ENCODE data around the gene PLPP2. TPM values are rescaled to one million over a fixed set of nuclear protein-coding genes. Genes with fewer than 3 reads are reported as not detected.

PLPP2 gene
- total and polyA plus RNA-seq, 2 of the 4 experiments (the other 2 are of a cell fraction), result 2.3 to 4.2 TPM

- no peak overlapping the region for H4K5ac ChIP-seq (ENCODE audit: low read depth, low read length)
- H3K4me3 ChIP-seq (ENCODE audit: insufficient read depth, low read depth, low read length), result no peak overlapping the region
- no peak overlapping the region for H3K18ac ChIP-seq (ENCODE audit: low read depth, low read length)
- H2AFZ ChIP-seq (replicated peaks; ENCODE audit: low read length, poor library complexity), result no peak overlapping the region
- POLR2A ChIA-PET (ENCODE audit: unreplicated experiment), result no interaction called here
- in situ Hi-C loops (cut with MboI; ENCODE audit: low sequenced_read_pairs), result no loop called here
- H3K4me2 ChIP-seq (ENCODE audit: low read depth, low read length), result no peak overlapping the region
- H3K36me3 ChIP-seq (ENCODE audit: control insufficient read depth, insufficient read depth, low read length), result no peaks in the 10 kb centered on the region
- no peak overlapping the region for H2AK9ac ChIP-seq (replicated peaks; ENCODE audit: low read depth, low read length, poor library complexity)
- CTCF ChIA-PET, result no interaction called here
- H3K9me1 ChIP-seq (ENCODE audit: insufficient read depth, low read length), result no peaks in the 10 kb centered on the region
- intact Hi-C loops (cut with micrococcal nuclease), result no loop called here
- no peak overlapping the region for H3K4ac ChIP-seq (ENCODE audit: low read depth, low read length)
- no TSS peak for BruUV-seq (replicated peaks)
- no peak overlapping the region for H2BK20ac ChIP-seq (ENCODE audit: low read depth, low read length)
- H2BK120ac ChIP-seq (ENCODE audit: low read depth, low read length), result no peak overlapping the region
- H4K8ac ChIP-seq (ENCODE audit: low read depth in 2 of 2, low read length in 2 of 2), result no peak overlapping the region
- H3K56ac ChIP-seq (ENCODE audit: extremely low read depth, insufficient read depth, low read length), result no peak overlapping the region
- H3K4me1 ChIP-seq (ENCODE audit: control insufficient read depth, insufficient read depth, low read length), result no peaks in the 10 kb centered on the region
- DNase-seq (no peak), ATAC-seq (ENCODE audit: low read depth) (no peak)
- no peak overlapping the region for H3K23ac ChIP-seq (ENCODE audit: low read depth, low read length)
- H2BK5ac ChIP-seq (ENCODE audit: low read depth, low read length, poor library complexity, severe bottlenecking), result no peak overlapping the region
- dilution Hi-C loops (cut with HindIII; ENCODE audit: low sequenced_read_pairs, unreplicated experiment), result no loop called here
- H3K27ac ChIP-seq (ENCODE audit: insufficient read depth, low read length), result no peak overlapping the region
- no peak overlapping the region for H3K9ac ChIP-seq (ENCODE audit: low read depth, low read length)
- no peak overlapping the region for H3K14ac ChIP-seq (replicated peaks; ENCODE audit: low read depth, low read length)
- H4K91ac ChIP-seq (ENCODE audit: insufficient read depth, low read depth, low read length), result no peak overlapping the region
- peaks cover 8% of the 10 kb centered on the region for H3K27me3 ChIP-seq (ENCODE audit: control insufficient read depth, insufficient read depth, low read length)
- 72% methylated on average over 7 of the region's 8 CpGs; no CpG with 5 or more reads in 1 of the 2 experiments for WGBS, 2 experiments (ENCODE audit: extremely low coverage in 2 of 2, insufficient read length in 1 of 2)
- no peaks in the 10 kb centered on the region for H3K79me1 ChIP-seq (ENCODE audit: low read depth in 1 of 2, low read length in 2 of 2)
- H4K20me1 ChIP-seq (ENCODE audit: insufficient read depth, low read length), result no peaks in the 10 kb centered on the region
- TF ChIP-seq MAFK (IDR thresholded peaks at IDR 0.05; ENCODE audit: low read depth, low read length), result no peak
- TF ChIP-seq NFE2L2 (IDR thresholded peaks at IDR 0.05; ENCODE audit: low read depth, low read length), result no peak
- H3K9me3 ChIP-seq (ENCODE audit: control insufficient read depth, insufficient read depth, low read length), result no peaks in the 10 kb centered on the region
- H2AK5ac ChIP-seq (ENCODE audit: low read depth, low read length), result no peak overlapping the region
- H2BK15ac ChIP-seq (ENCODE audit: low read depth, low read length), result no peak overlapping the region
Observed at GRCh38 chr19:279231-279630, 12.0 kb downstream of the PLPP2 start.

All from IMR-90 (cell line).